Measurements from ENCODE around the gene DNAI4. TPM values are rescaled to one million over a fixed set of nuclear protein-coding genes. Genes with fewer than 3 reads are reported as not detected.

DNAI4 gene
- total and polyA plus RNA-seq, 2 experiments from 2014 or later = 0.90 to 3.8 TPM

GRCh38 chr1:66775646-66776045 lies 149.0 kb downstream of the DNAI4 start (continued):
- no peak for TF ChIP-seq ZNF462 (CRISPR knock-in tag; IDR thresholded peaks at IDR 0.05)
- no peak for TF ChIP-seq EZH2phosphoT487 (IDR thresholded peaks at IDR 0.05; ENCODE audit: unreplicated experiment)
- no peak for TF ChIP-seq ZNF331 (CRISPR knock-in tag; IDR thresholded peaks at IDR 0.05; ENCODE audit: low read depth)
- TF ChIP-seq STAT1 (IDR thresholded peaks at IDR 0.05; ENCODE audit: unreplicated experiment) = no peak

- no peaks in the 10 kb centered on the region for H3F3A ChIP-seq (replicated peaks; ENCODE audit: low read depth)
- H3K9me2 ChIP-seq (ENCODE audit: insufficient read depth) = no peaks in the 10 kb centered on the region
These were observed 150.2 kb downstream of the DNAI4 start for GRCh38 chr1:66774438-66774837.

GRCh38 chr1:66773227-66773626 lies 151.4 kb downstream of the DNAI4 start:
- Mint-ChIP-seq H3K27me3 (ENCODE audit: insufficient read depth, low read depth, poor library complexity) (no peaks in the 10 kb centered on the region), H3K36me3 (ENCODE audit: low read depth) (no peaks in the 10 kb centered on the region), H3K4me3 (no peak overlapping the region), H3K9me3 (no peaks in the 10 kb centered on the region), H3K4me1 (no peaks in the 10 kb centered on the region), H3K27ac (no peak overlapping the region)
- Histone ChIP-seq H4K20me1 (replicated peaks; ENCODE audit: insufficient read depth) (no peaks in the 10 kb centered on the region), H2AFZ (0 out of 2 replicates have a peak overlapping the region, but pooled peaks have one; percentile 53), H3K9me2 (ENCODE audit: insufficient read depth) (no peaks in the 10 kb centered on the region), H3K27me3 (ENCODE audit: insufficient read depth) (no peaks in the 10 kb centered on the region), H3K4me2 (no peak overlapping the region), H3F3A (replicated peaks; ENCODE audit: low read depth) (no peaks in the 10 kb centered on the region), H3K4me1 (ENCODE audit: insufficient read depth) (no peaks in the 10 kb centered on the region), H3K27ac (ENCODE audit: low read depth) (no peak overlapping the region), H3K79me2 (replicated peaks; ENCODE audit: insufficient read depth) (no peaks in the 10 kb centered on the region), H3K36me3 (ENCODE audit: insufficient read depth) (no peaks in the 10 kb centered on the region), H3K4me3 (no peak overlapping the region)
- no peak for DNase-seq (ENCODE audit: low spot score)
- peak; percentile 32; the same call in 2 of the 3 replicates for ATAC-seq
- TF ChIP-seq NANOG (IDR thresholded peaks at IDR 0.05; ENCODE audit: borderline replicate concordance) (no peak), EZH2phosphoT487 (IDR thresholded peaks at IDR 0.05; ENCODE audit: unreplicated experiment) (no peak), STAT1 (IDR thresholded peaks at IDR 0.05; ENCODE audit: unreplicated experiment) (no peak), REST (IDR thresholded peaks at IDR 0.05; ENCODE audit: unreplicated experiment) (no peak), EZH2 (IDR thresholded peaks at IDR 0.05; ENCODE audit: low read depth, unreplicated experiment) (no peak), CREB1 (CRISPR knock-in tag; IDR thresholded peaks at IDR 0.05; ENCODE audit: low read depth) (no peak)

More at GRCh38 chr1:66774438-66774837, 150.2 kb downstream of the DNAI4 start:
- Histone ChIP-seq H3K4me2 (no peak overlapping the region), H3K27ac (ENCODE audit: low read depth) (no peak overlapping the region), H3K4me3 (no peak overlapping the region), H3K79me2 (replicated peaks; ENCODE audit: insufficient read depth) (no peaks in the 10 kb centered on the region), H3K27me3 (ENCODE audit: insufficient read depth) (no peaks in the 10 kb centered on the region), H3K4me1 (ENCODE audit: insufficient read depth) (no peaks in the 10 kb centered on the region), H4K20me1 (replicated peaks; ENCODE audit: insufficient read depth) (no peaks in the 10 kb centered on the region), H2AFZ (no peak overlapping the region), H3K36me3 (ENCODE audit: insufficient read depth) (no peaks in the 10 kb centered on the region)
- H3K9me3 Mint-ChIP-seq = peaks cover 3% of the 10 kb centered on the region
- no peak for ATAC-seq
- no peaks in the 10 kb centered on the region for H3K4me1 Mint-ChIP-seq
- no peak for TF ChIP-seq EZH2phosphoT487 (IDR thresholded peaks at IDR 0.05; ENCODE audit: unreplicated experiment)
- no peak overlapping the region for H3K27ac Mint-ChIP-seq
- H3K4me3 Mint-ChIP-seq = no peak overlapping the region
- DNase-seq (ENCODE audit: low spot score) = no peak
- peaks cover 3% of the 10 kb centered on the region; the same call in 2 of the 3 replicates for H3K36me3 Mint-ChIP-seq (ENCODE audit: low read depth)
- H3K27me3 Mint-ChIP-seq (ENCODE audit: insufficient read depth, low read depth, poor library complexity) = no peaks in the 10 kb centered on the region
